Renal pelvis (tissue), 4 donors: ENCODE results near the gene NUDC. TPM values are rescaled to one million over a fixed set of nuclear protein-coding genes. Genes with fewer than 3 reads are reported as not detected.
"Not testable (repeated sequence)": the region's sequence is repeated elsewhere in the genome, so short reads cannot be mapped to it uniquely, and the experiment has no call there.

ENCODE experiments used
- DNase-seq: peaks from one replicate; pipeline ENCODE4 v3.0.0-alpha.2; 2013
- polyA plus RNA-seq, 3 donors: library from polyadenylated mRNA; unstranded; fragments of 120-200 nt; gene quantifications; one replicate each; pipeline ENCODE4 v1.2.1, GENCODE V29; 2013; ENCODE audit not compliant: insufficient read length in 3 of 3

Gene NUDC
- polyA plus RNA-seq, 3 donors, result 83.8 to 104 (median 102) TPM

GRCh38 chr1:26981146-26981846 lies 59.8 kb downstream of the NUDC start:
- DNase-seq, result no peak

- DNase-seq, result no peak
These were observed 62.3 kb downstream of the NUDC start for GRCh38 chr1:26983863-26984262.

- DNase-seq, result no peak
These were observed 62.7 kb downstream of the NUDC start for GRCh38 chr1:26984291-26984690.

- no peak for DNase-seq
These were observed 65.1 kb downstream of the NUDC start for GRCh38 chr1:26986658-26987057.

- DNase-seq, result not testable (repeated sequence)
These were observed 68.0 kb downstream of the NUDC start for GRCh38 chr1:26989403-26990109.

GRCh38 chr1:26991310-26992116 lies 70.0 kb downstream of the NUDC start:
- no peak for DNase-seq

GRCh38 chr1:26993237-26994019 lies 71.9 kb downstream of the NUDC start, which contains the start of gene TRNP1:
TSS of gene TRNP1 (plus strand) at chr1:26993692. CDS start at chr1:26993787, 95 bp downstream.
- DNase-seq, result peak; percentile 70

GRCh38 chr1:26994020-26994786 lies 72.7 kb downstream of the NUDC start:
- DNase-seq, result no peak

GRCh38 chr1:26994787-26995517 lies 73.4 kb downstream of the NUDC start:
- no peak for DNase-seq

- DNase-seq, result no peak
These were observed 74.5 kb downstream of the NUDC start for GRCh38 chr1:26996024-26996423.

Other genes starting within 250 kb of the NUDC start
- gene ARID1A, start 225.7 kb upstream of the NUDC start, polyA plus RNA-seq, result 100 to 1,000 TPM; 101 to 117 (median 106) TPM
- 10 to 100 TPM; 17.5 to 20.7 (median 18.5) TPM for gene PIGV, start 133.8 kb upstream of the NUDC start, polyA plus RNA-seq
- 10 to 100 TPM; 22.9 to 25.9 (median 25.4) TPM for gene ZDHHC18, start 95.1 kb upstream of the NUDC start, polyA plus RNA-seq
- 1 to 10 TPM in 1 of 3 donors, under 1 TPM in 2; 0.65 to 1.1 (median 0.73) TPM for gene SFN, start 58.6 kb upstream of the NUDC start, polyA plus RNA-seq
- 10 to 100 TPM; 31.4 to 38.7 (median 32.4) TPM for gene GPN2, start 31.5 kb upstream of the NUDC start, polyA plus RNA-seq
- 10 to 100 TPM; 17.0 to 17.8 (median 17.8) TPM for gene GPATCH3, start 21.3 kb upstream of the NUDC start, polyA plus RNA-seq
- gene NR0B2, start 7.8 kb upstream of the NUDC start, polyA plus RNA-seq, result 1 to 10 TPM; 1.0 to 1.4 (median 1.1) TPM
- gene KDF1, start 38.7 kb downstream of the NUDC start, polyA plus RNA-seq, result 10 to 100 TPM; 11.1 to 11.8 (median 11.5) TPM
- 1 to 10 TPM; 5.5 to 6.8 (median 6.0) TPM for gene TRNP1, start 71.9 kb downstream of the NUDC start, polyA plus RNA-seq
- 1 to 10 TPM in 1 of 3 donors, under 1 TPM in 2; 0.96 to 1.1 (median 0.97) TPM for gene TENT5B, start 91.1 kb downstream of the NUDC start, polyA plus RNA-seq
- gene SLC9A1, start 233.4 kb downstream of the NUDC start, polyA plus RNA-seq, result 10 to 100 TPM; 25.8 to 28.7 (median 28.1) TPM